Measurements from ENCODE around the gene RIOK1.

Gene RIOK1

DNA sequence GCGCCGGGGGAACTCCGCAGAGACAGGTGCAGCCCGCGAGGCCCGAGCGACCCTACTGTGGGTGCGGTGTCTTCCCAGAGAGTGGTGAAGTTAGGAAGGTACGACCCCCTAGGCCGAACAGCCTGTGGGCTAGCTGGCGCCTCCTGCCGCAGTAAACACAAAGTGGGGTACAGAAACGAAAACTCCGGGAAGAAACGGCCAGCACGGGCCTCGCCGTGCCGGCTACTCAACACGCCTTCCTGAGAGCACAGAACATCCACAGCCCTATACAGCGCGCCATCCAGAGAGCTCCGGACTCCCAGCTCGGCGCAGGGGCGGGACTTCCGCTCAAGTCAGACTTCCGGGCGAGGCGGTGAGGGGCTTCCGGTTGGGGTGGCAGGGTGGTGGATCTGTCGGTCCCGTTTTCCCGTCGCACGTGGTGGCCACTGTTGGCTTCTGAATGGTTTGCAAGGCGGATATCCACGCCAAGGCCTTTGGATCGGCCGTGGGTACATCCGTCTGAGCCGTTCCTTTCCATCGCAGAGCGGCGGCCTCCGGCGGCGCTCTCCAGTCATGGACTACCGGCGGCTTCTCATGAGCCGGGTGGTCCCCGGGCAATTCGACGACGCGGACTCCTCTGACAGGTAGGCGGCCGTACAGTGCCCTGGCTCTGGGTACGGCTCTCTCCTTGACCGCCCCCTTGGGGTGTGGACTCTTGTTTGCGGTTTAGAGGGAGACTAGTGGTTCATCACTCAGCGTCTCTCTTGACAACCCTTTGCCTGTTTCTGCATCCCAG lies at the start of gene RIOK1, which contains the start of gene CAGE1:
TSS of gene RIOK1 (plus strand) at position 358 of the 775 bp plus-strand sequence. CDS start at position 553, 195 bp downstream.
TSS of gene CAGE1 (minus strand) at position 292 of the 775 bp plus-strand sequence. CDS start 2,569 bp downstream, outside the sequence.
- TF ChIP-seq, protein P1, sequence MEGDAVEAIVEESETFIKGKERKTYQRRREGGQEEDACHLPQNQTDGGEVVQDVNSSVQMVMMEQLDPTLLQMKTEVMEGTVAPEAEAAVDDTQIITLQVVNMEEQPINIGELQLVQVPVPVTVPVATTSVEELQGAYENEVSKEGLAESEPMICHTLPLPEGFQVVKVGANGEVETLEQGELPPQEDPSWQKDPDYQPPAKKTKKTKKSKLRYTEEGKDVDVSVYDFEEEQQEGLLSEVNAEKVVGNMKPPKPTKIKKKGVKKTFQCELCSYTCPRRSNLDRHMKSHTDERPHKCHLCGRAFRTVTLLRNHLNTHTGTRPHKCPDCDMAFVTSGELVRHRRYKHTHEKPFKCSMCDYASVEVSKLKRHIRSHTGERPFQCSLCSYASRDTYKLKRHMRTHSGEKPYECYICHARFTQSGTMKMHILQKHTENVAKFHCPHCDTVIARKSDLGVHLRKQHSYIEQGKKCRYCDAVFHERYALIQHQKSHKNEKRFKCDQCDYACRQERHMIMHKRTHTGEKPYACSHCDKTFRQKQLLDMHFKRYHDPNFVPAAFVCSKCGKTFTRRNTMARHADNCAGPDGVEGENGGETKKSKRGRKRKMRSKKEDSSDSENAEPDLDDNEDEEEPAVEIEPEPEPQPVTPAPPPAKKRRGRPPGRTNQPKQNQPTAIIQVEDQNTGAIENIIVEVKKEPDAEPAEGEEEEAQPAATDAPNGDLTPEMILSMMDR (IDR thresholded peaks at IDR 0.05) = no peak

GRCh38 chr6:7341271-7341670 lies 48.3 kb upstream of the RIOK1 start:
- TF ChIP-seq, protein P1 (IDR thresholded peaks at IDR 0.05) = no peak

DNA sequence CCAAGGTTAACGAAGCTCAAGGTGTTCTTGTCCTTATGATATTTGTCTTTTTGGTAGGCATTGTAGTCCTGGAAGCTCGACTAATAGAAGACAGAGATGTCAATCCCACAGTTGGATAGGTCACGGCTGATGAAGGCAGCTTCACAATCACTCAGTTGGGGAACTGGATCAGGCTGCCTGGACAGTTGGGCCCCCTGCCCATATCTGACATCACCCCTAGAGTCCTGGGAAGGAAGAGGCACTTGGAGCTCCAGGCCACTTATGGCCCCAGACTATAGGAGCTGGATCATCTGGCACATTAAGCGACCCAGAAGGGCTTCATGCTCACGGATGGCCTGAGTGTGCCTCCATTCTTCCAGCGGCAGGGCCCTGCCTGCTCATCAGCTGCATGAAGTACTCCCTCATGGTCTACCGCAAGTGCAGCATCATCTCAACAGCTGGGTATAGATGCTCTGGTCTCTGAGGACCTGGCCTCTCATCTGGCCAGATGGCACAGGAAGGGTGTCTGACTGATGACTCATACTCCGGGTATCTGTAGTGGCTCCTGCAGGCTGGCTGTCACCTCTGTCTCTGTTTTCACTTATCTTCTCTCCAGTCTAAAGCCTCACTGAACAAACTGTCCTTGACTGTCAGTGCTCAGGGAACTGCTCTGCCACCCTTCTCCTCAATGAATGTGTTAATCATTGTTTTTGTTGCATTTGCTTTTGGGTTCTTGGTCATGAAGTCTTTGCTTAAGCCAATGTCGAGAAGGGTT lies 47.4 kb upstream of the RIOK1 start:
- TF ChIP-seq, protein P1 (IDR thresholded peaks at IDR 0.05) = no peak

GRCh38 chr6:7343546-7344475 lies 45.8 kb upstream of the RIOK1 start:
- TF ChIP-seq, protein P1 (IDR thresholded peaks at IDR 0.05) = no peak

GRCh38 chr6:7367408-7367807 lies 22.2 kb upstream of the RIOK1 start:
- TF ChIP-seq, protein P1 (IDR thresholded peaks at IDR 0.05) = no peak

DNA sequence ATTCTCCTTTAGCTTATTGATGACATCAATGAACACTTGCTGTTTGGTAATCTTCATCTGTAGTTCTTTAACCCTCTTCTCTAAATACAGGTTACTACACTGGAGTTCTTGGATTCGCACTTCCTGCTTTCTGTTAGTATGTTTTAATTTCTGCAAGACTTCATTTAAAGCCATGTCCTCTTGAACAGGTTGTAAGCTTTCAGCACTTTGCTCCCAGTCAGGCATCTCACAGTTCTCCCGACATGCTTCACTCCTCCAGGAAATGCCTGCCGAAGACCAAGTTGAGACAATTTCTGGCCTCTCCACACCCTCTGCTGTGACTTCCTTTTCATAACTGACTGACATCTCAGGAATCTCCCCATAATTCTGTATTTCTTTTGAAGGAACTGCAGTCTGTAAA lies 15.9 kb upstream of the RIOK1 start:
- TF ChIP-seq, protein P1 (IDR thresholded peaks at IDR 0.05) = no peak

DNA sequence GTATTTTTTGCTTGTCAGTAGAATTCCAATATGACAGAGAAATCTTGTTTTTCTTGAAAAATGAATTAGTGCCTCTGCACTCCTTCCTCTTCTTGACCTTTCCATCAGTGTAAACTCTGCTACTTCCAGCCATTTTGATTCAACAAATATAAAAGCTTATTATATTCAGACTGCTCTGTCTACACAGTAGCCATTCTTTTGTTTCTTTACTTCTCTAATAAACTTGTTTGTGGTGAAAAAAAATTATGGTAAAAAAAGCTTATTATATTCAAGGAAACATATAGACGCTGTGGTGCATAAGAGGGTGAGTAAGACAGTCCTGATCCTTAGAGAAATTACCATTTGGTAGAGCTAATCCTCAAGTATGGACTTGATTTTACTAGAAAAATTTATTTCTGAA lies 11.6 kb upstream of the RIOK1 start:
- TF ChIP-seq, protein P1 (IDR thresholded peaks at IDR 0.05) = no peak

Data from LNCAP (cell line).